ENCODE measurements around the gene CDC42BPB.

The CDC42BPB gene

GRCh38 chr14:103089386-103090335 lies 32.3 kb upstream of the CDC42BPB start:
- DNase-seq: no peak
- TF ChIP-seq, protein P1, sequence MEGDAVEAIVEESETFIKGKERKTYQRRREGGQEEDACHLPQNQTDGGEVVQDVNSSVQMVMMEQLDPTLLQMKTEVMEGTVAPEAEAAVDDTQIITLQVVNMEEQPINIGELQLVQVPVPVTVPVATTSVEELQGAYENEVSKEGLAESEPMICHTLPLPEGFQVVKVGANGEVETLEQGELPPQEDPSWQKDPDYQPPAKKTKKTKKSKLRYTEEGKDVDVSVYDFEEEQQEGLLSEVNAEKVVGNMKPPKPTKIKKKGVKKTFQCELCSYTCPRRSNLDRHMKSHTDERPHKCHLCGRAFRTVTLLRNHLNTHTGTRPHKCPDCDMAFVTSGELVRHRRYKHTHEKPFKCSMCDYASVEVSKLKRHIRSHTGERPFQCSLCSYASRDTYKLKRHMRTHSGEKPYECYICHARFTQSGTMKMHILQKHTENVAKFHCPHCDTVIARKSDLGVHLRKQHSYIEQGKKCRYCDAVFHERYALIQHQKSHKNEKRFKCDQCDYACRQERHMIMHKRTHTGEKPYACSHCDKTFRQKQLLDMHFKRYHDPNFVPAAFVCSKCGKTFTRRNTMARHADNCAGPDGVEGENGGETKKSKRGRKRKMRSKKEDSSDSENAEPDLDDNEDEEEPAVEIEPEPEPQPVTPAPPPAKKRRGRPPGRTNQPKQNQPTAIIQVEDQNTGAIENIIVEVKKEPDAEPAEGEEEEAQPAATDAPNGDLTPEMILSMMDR (IDR thresholded peaks at IDR 0.05; ENCODE audit: low read depth, low read length): no peak
- Histone ChIP-seq H3K9me3 (no peaks in the 10 kb centered on the region), H3K4me1 (no peaks in the 10 kb centered on the region), H3K27me3 (peaks cover 7% of the 10 kb centered on the region), H3K4me3 (ENCODE audit: low read depth, low read length) (no peak overlapping the region), H3K36me3 (no peaks in the 10 kb centered on the region)

- H3K36me3 ChIP-seq: no peaks in the 10 kb centered on the region
- H3K27me3 ChIP-seq: peaks cover 14% of the 10 kb centered on the region
- DNase-seq: no peak
- no peaks in the 10 kb centered on the region for H3K9me3 ChIP-seq
- TF ChIP-seq, protein P1 (IDR thresholded peaks at IDR 0.05; ENCODE audit: low read depth, low read length): no peak
- no peaks in the 10 kb centered on the region for H3K4me1 ChIP-seq
- no peak overlapping the region for H3K4me3 ChIP-seq (ENCODE audit: low read depth, low read length)
Measured at GRCh38 chr14:103088921-103089320, 31.6 kb upstream of the CDC42BPB start.

DNA sequence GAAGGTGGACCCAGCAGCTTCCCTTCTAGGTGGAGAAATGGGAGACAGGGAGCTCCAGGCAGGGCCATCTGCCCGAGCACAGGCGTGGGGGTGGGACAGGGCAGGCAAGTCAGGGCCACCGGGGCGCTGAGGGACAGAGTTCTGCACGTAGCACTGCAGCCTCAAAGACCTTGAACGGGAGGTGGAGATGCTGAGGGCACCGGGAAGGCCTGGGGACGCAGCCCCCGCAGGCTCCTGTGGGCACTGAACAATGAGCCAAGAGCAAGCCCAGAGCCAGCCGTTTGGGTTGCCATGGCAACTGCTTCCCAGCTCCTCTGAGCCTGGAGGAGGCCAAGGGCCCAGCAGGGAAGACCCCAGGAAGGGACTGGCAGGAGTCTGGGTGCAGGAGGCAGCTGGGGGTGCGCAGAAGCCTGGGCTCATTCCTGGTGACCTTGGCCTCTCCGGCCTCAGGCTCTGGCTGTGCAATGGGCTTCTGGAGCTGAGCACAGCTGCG lies 30.0 kb upstream of the CDC42BPB start:
- Histone ChIP-seq H3K27me3 (peaks cover 18% of the 10 kb centered on the region), H3K9me3 (no peaks in the 10 kb centered on the region), H3K36me3 (no peaks in the 10 kb centered on the region), H3K4me1 (no peaks in the 10 kb centered on the region), H3K4me3 (ENCODE audit: low read depth, low read length) (no peak overlapping the region)
- peak; percentile 51 for DNase-seq
- TF ChIP-seq, protein P1 (IDR thresholded peaks at IDR 0.05; ENCODE audit: low read depth, low read length): no peak

DNA sequence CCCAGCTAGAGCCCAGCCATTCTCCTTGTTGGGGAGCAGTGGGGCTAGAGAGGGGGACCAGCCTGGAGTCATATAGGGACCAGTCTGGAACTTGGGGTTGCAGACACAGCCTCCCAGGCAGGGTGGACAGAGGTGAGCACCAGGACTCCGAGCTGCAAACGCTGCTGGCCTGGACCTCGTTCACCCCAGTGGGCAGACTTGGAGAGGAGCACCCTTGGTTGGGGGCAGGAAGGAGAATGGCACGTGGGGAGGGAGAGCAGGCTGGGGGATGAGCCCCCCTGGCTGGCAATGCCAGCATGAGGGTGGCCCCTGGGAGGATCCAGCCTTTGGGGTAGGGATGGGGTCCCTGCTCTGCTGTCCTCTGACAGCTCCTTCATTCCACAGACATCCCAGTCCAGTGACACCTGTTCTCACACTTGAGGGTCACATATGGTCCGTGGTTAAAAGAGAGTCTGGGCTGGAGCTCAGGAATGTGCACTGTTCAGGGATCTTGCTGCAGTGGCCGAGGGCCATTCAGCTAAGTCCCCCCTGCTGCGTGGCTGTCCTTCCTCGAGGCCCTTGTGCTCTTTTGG lies 29.5 kb upstream of the CDC42BPB start:
- DNase-seq: no peak
- H3K4me3 ChIP-seq (ENCODE audit: low read depth, low read length): no peak overlapping the region
- no peaks in the 10 kb centered on the region for H3K9me3 ChIP-seq
- no peaks in the 10 kb centered on the region for H3K4me1 ChIP-seq
- no peaks in the 10 kb centered on the region for H3K36me3 ChIP-seq
- TF ChIP-seq, protein P1 (IDR thresholded peaks at IDR 0.05; ENCODE audit: low read depth, low read length): no peak
- H3K27me3 ChIP-seq: peaks cover 20% of the 10 kb centered on the region

- TF ChIP-seq, protein P1 (IDR thresholded peaks at IDR 0.05; ENCODE audit: low read depth, low read length): no peak
- DNase-seq: peak; percentile 7
- H3K27me3 ChIP-seq: peaks cover 29% of the 10 kb centered on the region
Measured at GRCh38 chr14:103085106-103086091, 28.1 kb upstream of the CDC42BPB start.

More at GRCh38 chr14:103085106-103086091, 28.1 kb upstream of the CDC42BPB start:
- no peaks in the 10 kb centered on the region for H3K9me3 ChIP-seq
- no peaks in the 10 kb centered on the region for H3K36me3 ChIP-seq
- no peak overlapping the region for H3K4me3 ChIP-seq (ENCODE audit: low read depth, low read length)
- no peaks in the 10 kb centered on the region for H3K4me1 ChIP-seq
